Sigmoid colon (tissue), 4 donors: ENCODE measurements around the gene PACRG.

Experiments used
- CTCF ChIP-seq, 4 experiments: fragments of 450-650 bp in 3 of 4; fragments of 200-600 bp in 1 of 4; IDR thresholded peaks; one replicate each; pipeline ENCODE4 v1.5.1; 2016 to 2019; ENCODE audit warnings: antibody characterized with exemption in 4 of 4, mild to moderate bottlenecking in 3 of 4, moderate library complexity in 2 of 4
- EP300 ChIP-seq, 4 donors: sonication (generic); formaldehyde crosslinking; IDR thresholded peaks; one replicate each; pipeline ENCODE4 v1.6.1; 2017; ENCODE audit warnings: antibody characterized with exemption in 4 of 4

- TF ChIP-seq EP300 (IDR thresholded peaks at IDR 0.05), result no peak
- no peak for TF ChIP-seq CTCF (IDR thresholded peaks at IDR 0.05)
Observed at GRCh38 chr6:163320402-163320801, 592.6 kb downstream of the PACRG start.
